Suprapubic skin (tissue), 4 donors: ENCODE data around the gene SEC24D. TPM values are rescaled to one million over a fixed set of nuclear protein-coding genes. Genes with fewer than 3 reads are reported as not detected.
"Not testable (repeated sequence)": the region's sequence is repeated elsewhere in the genome, so short reads cannot be mapped to it uniquely, and the experiment has no call there.

Experiments
- DNase-seq, 2 donors: peaks; one replicate each; pipeline ENCODE4 v3.0.0-alpha.2; 2019; ENCODE audit warnings: low spot score in 2 of 2
- H3K27ac ChIP-seq: fragments of 200-600 bp; sonication (generic); one replicate; pipeline ENCODE4 v1.5.1; 2019
- H3K27me3 ChIP-seq: fragments of 200-600 bp; sonication (generic); one replicate; pipeline ENCODE4 v1.5.1; 2019
- H3K36me3 ChIP-seq: fragments of 200-600 bp; sonication (generic); one replicate; pipeline ENCODE4 v1.5.1; 2019
- H3K4me1 ChIP-seq: fragments of 200-600 bp; sonication (generic); one replicate; pipeline ENCODE4 v1.5.1; 2019
- H3K4me3 ChIP-seq: fragments of 200-600 bp; sonication (generic); one replicate; pipeline ENCODE4 v1.5.1; 2019; ENCODE audit warnings: mild to moderate bottlenecking
- H3K9me3 ChIP-seq: fragments of 200-600 bp; sonication (generic); one replicate; pipeline ENCODE4 v1.5.1; 2019
- CTCF ChIP-seq, 2 donors: fragments of 200-600 bp in 1 of 2; fragments of 450-650 bp in 1 of 2; sonication (generic) in 1 of 2; IDR thresholded peaks; one replicate each; pipeline ENCODE4 v1.5.1; 2016 to 2019; ENCODE audit warnings: antibody characterized with exemption in 2 of 2, mild to moderate bottlenecking in 1 of 2, moderate library complexity in 1 of 2
- EP300 ChIP-seq: sonication (generic); formaldehyde crosslinking; IDR thresholded peaks from one replicate; pipeline ENCODE4 v1.6.1; 2017; ENCODE audit warnings: antibody characterized with exemption
- POLR2A ChIP-seq, 2 donors: fragments of 450-650 bp; IDR thresholded peaks; one replicate each; pipeline ENCODE4 v1.6.1; 2017; ENCODE audit warnings: antibody characterized with exemption in 2 of 2, mild to moderate bottlenecking in 2 of 2, moderate library complexity in 2 of 2
- POLR2AphosphoS5 ChIP-seq, 3 donors: sonication (generic); formaldehyde crosslinking; IDR thresholded peaks; one replicate each; pipeline ENCODE4 v1.6.1; 2017; ENCODE audit warnings: antibody characterized with exemption in 3 of 3
- WGBS: methylation state at CpG from one replicate; pipeline ENCODE4 v1.1.5; 2018; 5-methylcytosine and 5-hydroxymethylcytosine counted together
- total RNA-seq, 4 donors: library from RNA; depleted of rRNA; stranded (reverse); fragments of >200 nt; gene quantifications; one replicate each; pipeline ENCODE4 v1.1.0, GENCODE V29; 2016

Gene SEC24D
- total RNA-seq, 4 donors from 2014 or later, result 16.7 to 18.1 (median 18.0) TPM

GRCh38 chr4:118879409-118879808 lies 43.5 kb upstream of the SEC24D start:
- Histone ChIP-seq H3K27me3 (no peaks in the 10 kb centered on the region), H3K4me1 (no peaks in the 10 kb centered on the region), H3K36me3 (no peaks in the 10 kb centered on the region), H3K4me3 (no peak overlapping the region), H3K27ac (no peak overlapping the region), H3K9me3 (no peaks in the 10 kb centered on the region)
- no peak for DNase-seq
- TF ChIP-seq EP300 (no peak), POLR2A (IDR thresholded peaks at IDR 0.05) (no peak)
- 80% methylated on average over 7 of the region's 7 CpGs for WGBS

- DNase-seq, H3K36me3 ChIP-seq, H3K27ac ChIP-seq, H3K27me3 ChIP-seq, H3K4me3 ChIP-seq, H3K4me1 ChIP-seq, H3K9me3 ChIP-seq: not testable (repeated sequence)
- WGBS, result 96% methylated on average over 9 of the region's 9 CpGs
Observed at GRCh38 chr4:118878507-118878906, 42.6 kb upstream of the SEC24D start.

- 98% methylated on average over 6 of the region's 6 CpGs for WGBS
- no peaks in the 10 kb centered on the region for H3K9me3 ChIP-seq
- H3K27ac ChIP-seq, result no peak overlapping the region
- no peaks in the 10 kb centered on the region for H3K27me3 ChIP-seq
- H3K36me3 ChIP-seq, result no peaks in the 10 kb centered on the region
- no peak for TF ChIP-seq POLR2AphosphoS5 (IDR thresholded peaks at IDR 0.05)
- TF ChIP-seq POLR2A (IDR thresholded peaks at IDR 0.05), result no peak
- TF ChIP-seq CTCF (IDR thresholded peaks at IDR 0.05), result no peak
- TF ChIP-seq EP300, result no peak
- H3K4me1 ChIP-seq, result no peaks in the 10 kb centered on the region
- H3K4me3 ChIP-seq, result no peak overlapping the region
- DNase-seq, result no peak
Observed at GRCh38 chr4:118877797-118878196, 41.9 kb upstream of the SEC24D start.

- Histone ChIP-seq H3K36me3 (no peaks in the 10 kb centered on the region), H3K4me3 (no peak overlapping the region), H3K4me1 (peaks cover 7% of the 10 kb centered on the region), H3K9me3 (no peaks in the 10 kb centered on the region), H3K27me3 (no peaks in the 10 kb centered on the region), H3K27ac (no peak overlapping the region)
- DNase-seq, result no peak
- TF ChIP-seq CTCF (IDR thresholded peaks at IDR 0.05), result no peak
- no peak for TF ChIP-seq POLR2AphosphoS5 (IDR thresholded peaks at IDR 0.05)
- no peak for TF ChIP-seq POLR2A (IDR thresholded peaks at IDR 0.05)
- no peak for TF ChIP-seq EP300
- WGBS, result 60% methylated on average over 4 of the region's 4 CpGs
Observed at GRCh38 chr4:118872181-118872580, 36.3 kb upstream of the SEC24D start.

GRCh38 chr4:118869808-118870342 lies 33.9 kb upstream of the SEC24D start:
- H3K4me1 ChIP-seq, result peaks cover 15% of the 10 kb centered on the region
- 58% methylated on average over 2 of the region's 2 CpGs for WGBS
- no peaks in the 10 kb centered on the region for H3K27me3 ChIP-seq
- H3K27ac ChIP-seq, result no peak overlapping the region
- no peaks in the 10 kb centered on the region for H3K9me3 ChIP-seq
- no peaks in the 10 kb centered on the region for H3K36me3 ChIP-seq
- DNase-seq, result no peak
- H3K4me3 ChIP-seq, result no peak overlapping the region
- TF ChIP-seq EP300, result no peak
- no peak for TF ChIP-seq POLR2AphosphoS5 (IDR thresholded peaks at IDR 0.05)
- no peak for TF ChIP-seq CTCF (IDR thresholded peaks at IDR 0.05)
- TF ChIP-seq POLR2A (IDR thresholded peaks at IDR 0.05), result no peak

GRCh38 chr4:118867311-118868067 lies 31.6 kb upstream of the SEC24D start:
- Histone ChIP-seq H3K4me1 (peaks cover 15% of the 10 kb centered on the region), H3K27ac (no peak overlapping the region), H3K36me3 (no peaks in the 10 kb centered on the region), H3K4me3 (no peak overlapping the region), H3K27me3 (no peaks in the 10 kb centered on the region), H3K9me3 (no peaks in the 10 kb centered on the region)
- TF ChIP-seq POLR2A (IDR thresholded peaks at IDR 0.05) (no peak), POLR2AphosphoS5 (IDR thresholded peaks at IDR 0.05) (no peak), EP300 (no peak), CTCF (IDR thresholded peaks at IDR 0.05) (no peak)
- DNase-seq, result no peak
- 66% methylated on average over 3 of the region's 3 CpGs for WGBS
